Measurements from ENCODE around the gene DGKE.

Gene DGKE

DNA sequence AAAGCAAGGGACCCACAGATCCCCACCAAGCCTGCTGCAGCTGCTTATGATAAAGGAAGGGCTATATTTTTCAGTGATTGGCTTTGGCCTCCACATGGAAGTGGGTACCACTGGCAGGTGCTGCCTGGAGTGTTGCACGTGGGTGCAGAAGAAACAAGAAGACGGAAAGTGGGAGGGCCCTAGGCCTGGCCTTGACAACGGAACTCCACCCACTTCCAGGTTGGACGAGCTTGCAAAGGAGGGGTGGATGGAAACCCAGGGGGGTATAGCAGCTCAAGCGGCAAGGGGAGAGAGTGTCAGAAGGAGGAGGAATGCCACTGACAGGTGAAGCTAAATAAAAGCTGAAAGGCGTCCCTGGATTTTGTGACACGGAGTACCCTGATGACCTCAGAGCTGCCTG lies 59.6 kb downstream of the DGKE start:
- no peak for DNase-seq

DNA sequence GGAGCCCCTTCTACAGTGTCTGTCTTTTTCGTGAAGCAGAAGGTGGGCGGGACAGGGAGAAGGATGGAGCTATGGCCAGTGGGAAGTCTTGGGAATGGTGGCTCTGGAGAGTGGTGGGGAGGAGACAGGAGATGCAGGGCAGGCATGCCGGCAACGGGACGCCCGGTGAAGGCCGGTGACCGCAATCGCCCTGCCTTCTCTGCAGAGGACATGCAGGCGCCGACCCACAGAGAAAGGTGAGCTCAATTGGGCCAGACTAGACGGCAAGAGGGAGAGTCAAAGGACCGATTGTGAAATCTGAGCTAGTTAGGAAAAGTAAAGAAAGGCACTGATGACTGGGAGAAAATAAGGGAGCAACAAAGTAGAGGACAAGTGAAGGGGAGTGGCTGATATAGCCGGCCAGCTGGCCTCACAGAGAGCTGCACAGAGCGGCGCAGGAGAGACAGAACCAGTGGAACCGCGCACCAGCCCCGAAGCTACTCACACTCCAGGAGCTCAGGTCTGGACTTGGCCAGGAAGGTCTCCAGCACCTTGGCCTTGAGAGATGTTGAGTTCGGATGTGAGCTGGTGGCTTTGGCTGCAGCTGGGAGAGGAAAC lies 61.0 kb downstream of the DGKE start:
- no peak for DNase-seq

DNA sequence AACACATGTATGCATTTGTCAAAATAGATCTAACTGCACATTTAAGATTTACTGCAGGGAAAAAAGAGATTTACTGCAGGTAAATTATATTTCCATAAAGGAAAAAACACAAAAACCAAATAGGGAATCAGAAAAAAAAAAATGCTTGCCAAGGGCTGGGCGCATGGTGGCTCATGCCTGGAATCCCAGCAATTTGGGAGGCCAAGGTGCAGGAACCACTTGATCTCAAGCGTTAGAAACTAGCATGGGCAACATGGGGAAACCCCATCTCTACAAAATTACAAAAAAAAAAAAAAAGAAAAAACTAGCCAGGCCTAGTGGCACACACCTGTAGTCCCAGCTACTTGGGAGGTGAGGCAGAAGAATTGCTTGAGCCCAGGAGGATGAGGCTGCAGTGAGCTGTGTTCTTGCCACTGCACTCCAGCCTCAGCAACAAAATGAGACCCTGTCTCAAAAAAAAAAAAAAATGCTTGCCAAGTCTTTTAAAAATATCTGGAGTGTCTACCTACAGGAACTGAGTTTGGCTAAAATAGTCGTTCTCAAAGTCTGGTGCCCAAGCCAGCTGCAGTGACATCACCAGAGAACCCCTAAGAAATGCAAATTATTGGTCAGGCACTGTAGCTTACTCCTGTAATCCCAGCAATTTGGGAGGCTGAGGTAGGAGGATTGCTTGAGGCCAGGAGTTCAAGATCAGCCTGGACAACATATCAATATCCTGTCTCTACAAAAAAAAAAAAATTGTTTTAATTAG lies 62.4 kb downstream of the DGKE start:
- DNase-seq, result no peak

DNA sequence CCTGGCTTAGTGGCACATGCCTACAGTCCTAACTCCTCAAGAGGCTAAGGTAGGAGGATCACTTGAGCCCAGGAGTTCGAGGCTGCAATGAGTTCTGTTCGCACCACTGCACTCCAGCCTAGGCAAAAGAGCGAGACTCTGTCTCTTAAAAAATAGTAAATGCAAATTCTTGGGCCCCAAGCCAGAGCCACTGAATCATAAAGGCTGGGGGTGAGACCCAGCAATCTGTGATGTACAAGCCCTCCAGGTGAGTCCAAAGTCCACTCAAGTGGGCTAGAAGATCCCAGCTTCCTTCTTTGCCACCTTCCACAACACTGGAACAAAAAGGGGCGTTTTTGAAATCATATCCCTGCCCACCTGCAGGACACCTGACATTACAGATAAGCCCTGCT lies 63.0 kb downstream of the DGKE start:
- DNase-seq, result no peak

DNA sequence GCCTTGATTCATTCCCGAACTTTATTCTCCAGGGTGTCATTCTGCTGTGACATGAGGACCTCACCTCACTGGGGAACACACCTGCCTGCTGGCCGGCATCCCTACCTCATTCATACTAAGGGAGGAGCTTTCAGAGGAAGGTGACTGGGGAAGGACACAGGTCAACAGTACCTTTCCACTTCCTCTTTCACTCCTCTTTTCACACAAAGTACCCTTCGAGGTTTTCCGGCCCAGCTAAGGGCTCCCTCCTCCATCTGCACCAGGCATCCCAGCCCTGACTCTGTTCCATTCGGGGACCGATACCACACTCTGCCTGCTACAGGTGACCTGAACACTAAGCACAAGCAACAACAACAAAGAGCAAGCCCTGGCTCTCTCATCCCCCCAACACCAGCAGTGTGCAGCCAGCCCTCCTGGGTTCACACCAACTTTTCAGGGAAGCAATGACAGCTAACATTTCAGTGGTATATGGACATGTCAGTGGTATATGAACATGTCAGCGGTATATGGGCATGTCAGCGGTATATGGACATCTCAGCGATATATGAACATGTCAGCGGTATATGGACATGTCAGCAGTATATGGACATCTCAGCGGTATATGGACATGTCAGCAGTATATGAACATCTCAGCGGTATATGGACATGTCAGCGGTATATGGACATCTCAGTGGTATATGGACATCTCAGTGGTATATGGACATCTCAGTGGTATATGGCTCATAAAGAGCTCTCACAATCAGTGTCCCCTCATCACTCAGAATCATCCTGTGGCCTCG lies 63.9 kb downstream of the DGKE start:
- DNase-seq, result no peak

DNA sequence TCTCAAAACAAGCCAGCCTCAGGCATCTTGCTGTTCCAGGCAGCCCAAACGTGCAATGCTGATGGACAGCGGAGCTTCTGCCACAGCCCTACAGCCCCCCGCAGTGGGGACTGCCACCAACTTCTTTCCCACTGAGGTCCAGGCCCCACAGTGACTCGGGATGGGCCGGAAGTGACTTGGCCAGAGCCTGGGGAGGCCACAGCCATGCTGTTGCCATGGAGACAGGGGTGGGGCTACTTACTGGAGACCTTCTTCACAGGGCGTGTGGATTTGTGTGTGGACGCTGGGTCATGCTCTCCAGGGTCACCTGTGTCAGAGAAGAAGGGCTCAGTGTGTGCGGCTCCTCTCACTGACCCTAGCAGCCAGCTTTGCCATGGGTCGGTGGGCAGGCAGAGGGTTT lies 64.9 kb downstream of the DGKE start:
- no peak for DNase-seq

DNA sequence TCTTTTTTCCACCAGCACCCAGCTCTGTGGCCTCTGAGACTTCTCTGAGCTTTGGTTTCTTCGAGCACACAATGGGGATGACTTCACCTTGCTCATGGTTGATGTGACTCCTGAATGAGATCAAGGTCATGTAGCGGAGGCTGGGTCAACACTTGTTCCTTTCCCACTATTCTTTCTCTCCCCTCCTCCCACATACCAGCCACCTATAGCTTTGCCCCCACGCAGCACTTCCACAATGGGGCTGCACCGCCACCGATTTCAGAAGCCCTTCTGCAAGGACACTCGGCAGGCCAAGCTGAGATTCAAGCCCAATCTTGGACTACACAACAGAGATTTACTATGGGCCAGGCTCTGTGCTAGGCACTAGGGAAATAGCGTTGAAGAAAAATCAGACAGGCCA lies 65.5 kb downstream of the DGKE start:
- DNase-seq, result no peak

DNA sequence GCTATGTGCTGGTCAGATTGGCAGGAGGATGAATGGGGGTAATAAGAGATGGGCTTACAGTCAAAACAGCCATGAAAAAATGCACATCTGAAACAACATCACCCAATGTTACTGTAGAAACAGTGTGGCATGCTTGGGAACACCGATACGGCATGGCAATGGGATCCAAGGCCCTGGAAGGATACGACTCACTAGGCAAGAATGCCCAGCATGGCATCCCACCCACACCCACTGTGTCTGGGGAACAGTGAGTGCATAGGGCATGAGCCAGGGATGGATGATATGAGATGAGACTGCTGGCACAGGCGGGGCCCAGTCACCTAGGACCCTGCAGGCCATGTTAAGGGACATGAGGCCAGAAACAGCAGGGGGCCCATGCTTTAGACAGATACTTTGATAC lies 68.4 kb downstream of the DGKE start:
- peak; percentile 86 for DNase-seq

DNA sequence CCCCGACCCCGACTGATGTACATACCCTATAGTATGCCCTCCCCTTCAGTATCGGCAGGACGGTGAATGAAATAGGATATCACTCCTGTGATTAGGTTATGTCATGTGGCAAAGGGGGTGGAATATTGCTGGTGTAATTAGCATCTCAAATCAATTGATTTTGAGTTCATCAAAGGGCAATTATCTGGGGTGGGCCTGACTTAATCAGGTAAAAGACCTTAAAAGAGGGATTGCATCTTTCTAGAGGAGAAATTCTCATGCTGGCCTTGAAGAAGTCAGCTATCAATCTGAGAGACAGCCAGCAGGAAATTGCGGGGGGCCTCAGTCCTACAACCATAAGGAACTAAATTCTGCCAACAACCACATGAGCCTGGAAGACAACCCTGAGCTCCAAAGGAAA lies 69.6 kb downstream of the DGKE start:
- no peak for DNase-seq

DNA sequence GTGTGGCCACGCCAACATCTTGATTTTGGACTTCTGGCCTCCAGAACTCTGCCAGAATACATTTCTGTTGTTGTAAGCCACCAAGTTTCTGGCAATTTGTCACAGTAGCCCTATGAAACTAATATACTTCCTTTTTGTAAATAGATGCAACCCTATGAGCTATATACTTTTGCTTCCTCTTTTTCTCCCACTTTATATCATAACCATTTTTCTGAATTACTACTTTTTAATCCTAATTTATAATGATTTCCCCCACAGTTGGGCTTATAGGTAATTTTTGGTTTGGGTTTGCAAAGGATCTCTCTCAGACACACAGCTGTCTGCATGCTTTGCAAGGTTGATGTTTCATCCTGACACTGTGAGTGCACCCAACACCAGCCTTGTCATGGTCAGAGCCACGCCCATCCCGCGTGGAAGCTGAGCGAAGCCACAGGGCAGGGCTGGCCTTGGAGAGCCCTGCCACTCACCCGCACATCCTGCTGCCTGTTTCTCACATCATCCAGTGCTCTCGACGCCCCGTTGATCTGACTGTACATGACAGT lies 74.1 kb downstream of the DGKE start:
- no peak for DNase-seq

DNA sequence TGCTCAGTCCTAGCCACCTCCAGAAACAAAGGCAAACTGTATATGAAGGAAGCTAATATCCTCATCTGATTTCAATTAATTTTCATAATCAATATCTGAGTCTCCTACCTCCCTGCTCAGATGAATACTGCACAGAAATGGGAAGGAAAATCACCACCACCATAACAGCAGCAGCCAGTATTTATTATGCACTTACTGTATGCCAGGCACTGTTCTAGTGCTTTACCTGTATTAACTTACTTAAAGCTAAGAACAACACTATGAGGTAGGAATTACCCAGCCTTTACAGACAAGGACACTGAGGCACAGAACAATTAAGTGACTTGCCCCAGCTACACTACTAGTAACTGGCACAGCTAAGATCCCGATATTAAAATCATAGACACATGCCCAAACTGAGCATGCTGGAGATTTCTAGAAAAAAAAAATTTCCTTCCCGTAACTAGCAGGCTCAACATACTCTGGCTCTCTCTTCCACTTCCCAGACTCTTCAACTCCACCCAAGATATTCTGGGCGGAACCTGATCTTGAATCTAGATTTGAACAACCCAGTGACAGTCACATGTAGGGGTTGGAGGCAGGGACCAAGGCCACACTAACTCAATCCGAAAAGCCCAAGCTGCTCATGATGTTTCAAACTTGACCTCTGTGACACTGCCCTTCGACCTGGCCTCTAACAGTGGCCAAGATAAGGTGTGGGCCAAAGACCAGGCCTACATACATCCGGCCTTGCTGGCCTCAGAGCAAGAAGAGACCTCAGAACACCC lies 76.0 kb downstream of the DGKE start:
- DNase-seq, result no peak

DNA sequence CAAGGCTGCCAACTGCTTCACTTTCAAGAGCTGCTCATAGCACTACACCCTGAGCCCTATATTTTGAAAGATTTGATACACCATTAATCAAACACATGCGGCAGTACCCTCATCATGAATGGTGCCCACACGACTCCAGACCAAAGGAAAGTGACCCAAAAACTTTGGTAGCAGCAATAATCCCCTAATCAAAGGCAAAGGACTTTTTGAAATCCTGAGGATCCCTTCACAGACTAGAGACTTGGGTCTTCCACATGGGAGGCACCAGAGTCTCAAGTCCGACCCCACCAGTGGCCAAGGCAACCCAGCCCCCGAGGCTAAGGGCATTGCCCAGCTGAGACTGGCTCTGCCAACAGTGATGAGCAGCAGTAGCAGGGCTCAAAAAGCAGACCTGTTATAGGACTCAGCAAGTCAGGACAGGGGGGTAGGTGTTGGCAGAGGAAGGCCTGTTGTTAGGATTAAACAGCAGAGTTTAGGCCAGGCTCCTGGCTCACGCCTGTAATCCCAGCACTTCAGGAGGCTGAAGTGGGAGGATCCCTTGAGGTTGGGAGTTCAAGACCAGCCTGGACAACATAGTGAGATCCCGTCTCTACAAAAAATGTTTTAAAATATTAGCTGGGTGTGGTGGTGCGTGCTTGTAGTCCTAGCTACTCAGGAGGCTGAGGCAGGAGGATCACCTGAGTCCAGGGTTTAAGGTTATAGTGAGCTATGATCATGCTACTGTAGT lies 76.7 kb downstream of the DGKE start:
- DNase-seq, result no peak

DNA sequence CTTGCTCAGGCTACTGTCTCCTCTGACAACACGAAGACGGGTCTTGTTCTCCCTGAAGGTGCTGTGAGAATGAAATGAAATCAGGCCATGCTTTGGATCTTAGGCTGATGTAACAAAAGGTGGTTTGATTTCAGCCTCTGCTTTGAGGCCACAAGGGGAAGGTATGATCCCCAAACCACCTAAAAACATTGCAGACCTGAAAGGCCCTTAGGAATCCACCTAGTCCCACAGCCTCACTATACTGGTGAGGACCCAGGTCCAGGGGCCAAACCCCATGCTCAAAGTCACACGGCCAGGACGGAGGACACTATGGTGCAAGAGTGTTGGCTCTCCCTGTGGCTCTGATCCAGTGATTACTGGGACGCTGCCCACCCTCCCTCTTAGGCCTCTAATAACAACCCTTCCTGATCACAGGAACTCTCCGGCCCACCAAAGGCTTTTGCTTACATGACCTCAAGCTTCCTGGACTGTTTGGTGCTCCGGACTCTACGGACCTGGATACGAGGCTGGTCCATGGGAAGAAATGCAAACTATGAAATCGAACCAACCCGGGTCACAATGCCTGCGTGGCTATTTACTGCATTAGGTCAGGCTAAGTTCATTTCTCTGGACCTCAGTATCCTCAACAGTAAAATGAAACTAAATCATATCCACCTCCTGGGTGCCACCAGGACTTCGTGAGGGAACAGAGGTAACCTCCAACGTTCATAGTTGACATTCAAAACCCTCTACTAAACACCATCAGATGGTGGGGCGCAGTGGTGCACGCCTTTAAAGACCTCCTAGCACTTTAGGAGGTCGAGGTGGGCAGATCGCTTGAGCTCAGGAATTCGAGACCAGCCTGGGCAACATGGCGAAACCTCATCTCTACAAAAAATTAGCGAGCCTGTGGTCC lies 78.4 kb downstream of the DGKE start:
- DNase-seq, result no peak

DNA sequence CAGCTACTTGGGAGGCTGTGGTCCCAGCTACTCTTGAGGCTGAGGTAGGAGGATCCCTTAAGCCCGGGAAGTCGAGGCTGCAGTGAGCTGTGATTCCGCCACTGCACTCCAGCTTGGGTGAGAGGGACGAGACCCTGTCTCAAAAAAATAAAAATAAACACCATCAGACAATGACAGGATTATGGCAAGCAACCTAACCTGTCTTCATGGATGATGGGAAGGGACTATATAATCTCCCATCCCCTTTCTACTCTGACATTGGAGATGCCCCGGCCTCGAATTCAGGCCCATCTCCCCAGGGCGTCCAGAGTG lies 79.0 kb downstream of the DGKE start:
- no peak for DNase-seq

DNA sequence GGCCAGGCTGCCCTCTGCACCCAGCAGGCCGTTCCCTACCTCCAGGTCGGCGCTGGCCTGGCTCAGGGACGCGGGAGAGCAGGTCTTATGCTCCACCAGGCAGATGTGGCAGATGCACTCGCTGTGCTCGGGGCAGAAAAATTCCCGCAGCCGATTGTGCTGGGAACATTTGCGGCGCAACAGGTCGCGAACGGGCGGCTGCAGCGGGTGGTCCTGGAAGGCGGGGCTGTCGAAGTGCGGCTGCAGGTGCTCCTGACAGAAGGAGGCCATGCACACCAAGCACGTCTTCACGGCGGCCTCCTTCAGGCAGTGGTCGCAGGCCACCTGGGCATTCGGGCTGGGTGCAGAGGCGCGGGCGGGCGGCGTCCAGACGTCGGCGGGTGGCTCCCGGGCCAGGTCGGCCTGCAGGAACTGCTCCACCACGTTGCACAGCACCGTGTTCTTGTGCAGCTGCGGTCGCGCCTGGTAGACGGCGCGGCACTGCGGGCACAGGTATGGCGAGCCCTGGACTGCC lies 79.5 kb downstream of the DGKE start:
- no peak for DNase-seq

DNA sequence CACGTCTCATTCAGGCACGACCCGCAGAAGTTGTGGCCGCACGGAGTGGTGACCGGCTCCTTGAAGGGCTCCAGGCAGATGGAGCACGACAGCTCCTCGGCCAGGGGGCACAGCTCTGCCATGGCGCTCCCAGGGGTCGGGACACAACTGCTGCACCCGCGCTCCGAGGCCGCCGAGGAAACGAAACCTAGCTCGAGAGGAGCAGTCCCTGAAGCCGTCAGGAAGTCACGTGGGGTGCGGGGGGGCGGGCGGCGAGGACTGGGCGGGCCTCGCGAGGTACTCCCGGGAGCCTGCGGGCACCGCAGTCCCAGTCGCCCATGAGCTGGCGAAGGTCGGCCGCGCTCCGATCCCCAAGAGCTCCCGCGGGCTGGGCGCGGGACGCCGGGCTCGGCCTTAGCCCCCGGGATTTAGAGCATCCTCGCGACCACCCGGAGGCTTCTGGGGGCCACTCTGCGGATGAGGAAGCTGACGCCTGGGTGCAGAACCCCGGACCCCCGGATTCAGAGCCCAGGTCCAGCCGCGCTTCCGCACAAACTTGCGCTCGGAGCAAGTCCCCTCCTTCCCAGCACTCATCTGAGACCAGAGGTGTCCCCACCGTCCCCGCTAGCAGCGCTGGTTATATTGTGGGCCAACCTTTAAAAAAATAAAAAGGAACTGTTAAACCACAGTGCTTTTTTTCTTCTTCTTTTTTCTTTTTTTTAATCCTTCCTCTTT lies 80.1 kb downstream of the DGKE start, which contains the start of gene TRIM25:
Gene TRIM25, minus strand, starts transcription at position 183 of the 714 bp plus-strand sequence. Its CDS starts 61 bp downstream, at position 122.
- DNase-seq, result peak; percentile 60

DNA sequence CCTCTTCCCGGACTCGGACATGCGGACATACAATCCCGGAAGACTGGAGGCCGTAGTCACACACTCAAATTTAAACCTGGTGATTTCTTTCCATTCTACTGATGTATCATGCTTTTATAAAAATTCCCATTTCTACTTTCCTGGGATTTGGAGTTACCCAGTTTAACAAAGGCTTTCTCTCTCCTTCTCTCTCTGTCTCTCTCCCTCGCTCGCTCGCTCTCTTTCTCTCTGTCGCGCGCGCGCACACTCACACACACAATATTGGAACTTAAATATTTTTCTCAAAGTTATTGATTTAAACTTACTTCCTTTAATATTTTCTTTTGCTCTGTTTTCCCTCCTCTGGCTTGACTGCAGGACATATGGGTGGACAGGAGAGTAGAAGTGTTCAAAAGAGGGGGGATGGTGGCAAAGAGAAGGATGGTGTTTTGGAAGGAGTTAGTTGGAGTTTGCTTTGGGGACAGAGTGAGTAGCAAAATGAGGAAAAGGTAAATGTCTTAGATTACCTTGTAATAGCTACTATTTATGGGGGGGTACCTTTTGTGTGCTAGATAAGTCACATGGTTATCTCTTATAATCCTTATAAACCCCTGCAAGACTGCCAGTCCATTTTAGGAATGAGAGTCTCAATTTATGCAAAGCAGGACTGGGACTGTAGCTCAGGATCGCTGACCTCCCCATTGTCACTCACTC lies 80.8 kb downstream of the DGKE start:
- no peak for DNase-seq

DNA sequence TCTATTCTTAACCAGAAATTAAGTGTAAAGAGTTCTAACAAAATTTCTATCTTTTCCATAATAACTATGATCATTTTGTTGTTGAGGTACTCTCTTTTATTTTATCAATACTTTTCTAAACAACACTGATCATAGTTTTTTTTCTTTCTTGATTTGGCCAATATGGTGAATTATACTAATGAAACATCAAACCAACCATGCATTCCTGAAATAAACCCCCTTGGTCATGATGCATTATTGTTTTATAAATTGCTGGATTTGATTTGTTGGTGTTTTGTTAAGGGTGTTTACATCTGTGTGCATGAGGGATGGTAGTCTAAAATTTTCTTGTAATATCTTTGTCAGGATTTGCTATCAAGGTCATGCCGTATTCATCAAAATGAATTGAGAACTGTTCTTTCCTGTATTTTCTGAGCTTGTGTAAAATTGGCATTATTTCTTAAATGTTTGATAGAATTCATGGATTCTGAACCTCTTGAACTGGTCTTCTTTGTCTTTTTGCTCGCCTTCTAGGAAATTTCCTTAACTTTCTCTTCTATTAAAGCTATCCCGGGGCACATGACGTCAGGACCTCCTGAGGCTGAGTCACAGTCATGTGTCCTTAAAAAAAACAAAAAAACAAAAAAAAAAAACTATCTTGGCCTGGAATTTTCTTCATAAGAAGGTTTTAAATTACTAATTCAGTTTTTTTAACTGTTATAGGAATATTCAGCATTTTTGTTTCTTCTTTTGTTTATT lies 83.8 kb downstream of the DGKE start:
- DNase-seq, result no peak

DNA sequence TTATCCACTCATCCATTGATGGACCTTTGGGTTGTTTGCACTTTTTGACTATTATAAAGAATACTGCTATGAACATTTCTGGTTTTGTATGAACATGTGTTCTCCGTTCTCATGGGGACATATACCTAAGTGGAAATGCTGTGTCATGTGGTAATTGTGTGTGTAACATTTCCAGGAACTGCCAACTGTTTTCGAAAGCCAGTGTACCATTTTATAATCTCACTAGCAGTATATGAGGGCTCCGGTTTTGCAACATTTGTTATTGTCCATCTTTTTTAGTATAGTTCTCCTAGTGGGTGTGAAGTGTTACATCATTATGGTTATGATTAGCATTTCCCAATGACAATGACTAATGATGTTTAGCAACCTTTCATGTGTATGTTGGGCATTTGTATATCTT lies 85.0 kb downstream of the DGKE start:
- no peak for DNase-seq
